ENCODE data around the gene RASSF3.
"Not testable (repeated sequence)": the region's sequence is repeated elsewhere in the genome, so short reads cannot be mapped to it uniquely, and the experiment has no call there.

The RASSF3 gene

GRCh38 chr12:64621257-64621942 lies 11.1 kb downstream of the RASSF3 start:
- no peak overlapping the region for H3K4me3 ChIP-seq (replicated peaks; ENCODE audit: low read depth, low read length)
- peak; percentile 50 for DNase-seq (ENCODE audit: low read depth)
- TF ChIP-seq CTCF (IDR thresholded peaks at IDR 0.05; ENCODE audit: low read length, missing control alignments): no peak

GRCh38 chr12:64624035-64624434 lies 13.7 kb downstream of the RASSF3 start:
- no peak for DNase-seq (ENCODE audit: low read depth)
- no peak for TF ChIP-seq CTCF (IDR thresholded peaks at IDR 0.05; ENCODE audit: low read length, missing control alignments)
- no peak overlapping the region for H3K4me3 ChIP-seq (replicated peaks; ENCODE audit: low read depth, low read length)

GRCh38 chr12:64625243-64626077 lies 15.2 kb downstream of the RASSF3 start:
- TF ChIP-seq CTCF (IDR thresholded peaks at IDR 0.05; ENCODE audit: low read length, missing control alignments): no peak
- peak overlapping the region; percentile 30 for H3K4me3 ChIP-seq (replicated peaks; ENCODE audit: low read depth, low read length)
- DNase-seq (ENCODE audit: low read depth): peak; percentile 90

- DNase-seq (ENCODE audit: low read depth); H3K4me3 ChIP-seq (replicated peaks; ENCODE audit: low read depth, low read length): not testable (repeated sequence)
Measured at GRCh38 chr12:64626588-64626987, 16.3 kb downstream of the RASSF3 start.

GRCh38 chr12:64627771-64628170 lies 17.5 kb downstream of the RASSF3 start:
- TF ChIP-seq CTCF (IDR thresholded peaks at IDR 0.05; ENCODE audit: low read length, missing control alignments): no peak
- no peak overlapping the region for H3K4me3 ChIP-seq (replicated peaks; ENCODE audit: low read depth, low read length)
- DNase-seq (ENCODE audit: low read depth): peak; percentile 85

- TF ChIP-seq CTCF (IDR thresholded peaks at IDR 0.05; ENCODE audit: low read length, missing control alignments): no peak
- no peak for DNase-seq (ENCODE audit: low read depth)
- H3K4me3 ChIP-seq (replicated peaks; ENCODE audit: low read depth, low read length): no peak overlapping the region
Measured at GRCh38 chr12:64631197-64631596, 20.9 kb downstream of the RASSF3 start.

GRCh38 chr12:64633011-64633939 lies 23.0 kb downstream of the RASSF3 start:
- no peak for TF ChIP-seq CTCF (IDR thresholded peaks at IDR 0.05; ENCODE audit: low read length, missing control alignments)
- no peak for DNase-seq (ENCODE audit: low read depth)
- no peak overlapping the region for H3K4me3 ChIP-seq (replicated peaks; ENCODE audit: low read depth, low read length)

Measured in fibroblast of pulmonary artery (primary cell).